K562 (cell line): ENCODE measurements around the gene SHROOM3. TPM values are rescaled to one million over a fixed set of nuclear protein-coding genes. Genes with fewer than 3 reads are reported as not detected.

Experiments used
- ATAC-seq: fragments of 200-7000 bp; cut with Tn5 transposase; 3 replicates; pipeline ENCODE4 v1.9.1; 2020; ENCODE audit warnings: moderate library complexity
- BruUV-seq: library from RNA; stranded (reverse); fragments of 400-500 nt; replicated peaks from 2 replicates; lab custom pipeline; 2021; lab: Mats Ljungman, UMichigan
- CTCF ChIA-PET: fragments of 300-600 bp; formaldehyde crosslinking; extraction: SDS; loops from one replicate; lab custom pipeline; 2021; ENCODE audit warnings: low intra/inter-chr PET ratio; lab: Yijun Ruan, JAX
- POLR2A ChIA-PET: fragments of 300-600, 350-650 bp; sonication (Branson Sonifier 250); formaldehyde crosslinking; extraction: SDS; loops from one replicate; lab custom pipeline; 2021; ENCODE audit warnings: antibody characterized with exemption, inconsistent platforms; lab: Yijun Ruan, JAX
- DNase-seq, 4 experiments: peaks; one replicate each; pipeline versions ENCODE4 v3.0.0 to v3.0.0-alpha.2; 2011 to 2018; ENCODE audit warnings: low spot score in 3 of 4, mixed read lengths in 3 of 4; ENCODE audit errors: extremely low read depth in 1 of 4
- FAIRE-seq: peaks from 2 replicates; lab custom pipeline; 2011; peaks lifted over from hg19 to GRCh38; lab: Jason Lieb, UNC
- H2AFZ ChIP-seq: 2 replicates; pipeline ENCODE4 v1.6.0; 2011; ENCODE audit warnings: low read depth, low read length, control low read depth, inconsistent platforms
- H3K27ac ChIP-seq: fragments of 200-600 bp; 3 replicates; pipeline ENCODE4 v1.8.0; 2011; ENCODE audit warnings: low read depth, mild to moderate bottlenecking, control low read depth, inconsistent platforms, low read length, moderate library complexity, mixed read lengths; ENCODE audit errors: extremely low read depth
- H3K27me3 ChIP-seq, 2 experiments: fragments of 300-600 bp in 1 of 2; 2 replicates in 1 of 2; 3 replicates in 1 of 2; pipeline versions ENCODE4 v1.6.0 to v1.8.0; 2011; ENCODE audit warnings: inconsistent platforms in 2 of 2, low read length in 2 of 2, mild to moderate bottlenecking in 1 of 2, mixed read lengths in 1 of 2, moderate library complexity in 1 of 2; ENCODE audit not compliant: control insufficient read depth in 2 of 2, insufficient read depth in 2 of 2
- H3K36me3 ChIP-seq: fragments of 300-600 bp; 3 replicates; pipeline ENCODE4 v1.8.0; 2011; ENCODE audit warnings: mild to moderate bottlenecking, low read length, inconsistent platforms; ENCODE audit not compliant: control insufficient read depth, insufficient read depth
- H3K4me1 ChIP-seq, 2 experiments: fragments of 200-600 bp in 1 of 2; replicated peaks in 1 of 2; 2 replicates in 1 of 2; 3 replicates in 1 of 2; pipeline versions ENCODE4 v1.5.1 to v1.8.0; 2011; ENCODE audit warnings: inconsistent platforms in 2 of 2, low read length in 2 of 2, mild to moderate bottlenecking in 1 of 2, mixed read lengths in 1 of 2, moderate library complexity in 1 of 2; ENCODE audit not compliant: control insufficient read depth in 2 of 2, insufficient read depth in 2 of 2
- H3K4me2 ChIP-seq: 2 replicates; pipeline ENCODE4 v1.6.1; 2011; ENCODE audit warnings: low read length, control low read depth, inconsistent platforms, mixed read lengths; ENCODE audit not compliant: insufficient read depth
- H3K4me3 ChIP-seq: fragments of 200-600 bp; sonication (generic), shearing (Covaris generic); 2 replicates; pipeline ENCODE4 v1.5.1; 2016; ENCODE audit warnings: control low read depth, inconsistent platforms
- H3K79me2 ChIP-seq: fragments of 200-600 bp; 3 replicates; pipeline ENCODE4 v1.8.0; 2011; ENCODE audit warnings: low read length, inconsistent platforms; ENCODE audit not compliant: control insufficient read depth, insufficient read depth
- H3K9ac ChIP-seq, 2 experiments: 2 replicates each; pipeline versions ENCODE4 v1.6.0 to v1.6.1; 2011; ENCODE audit warnings: low read depth in 2 of 2, low read length in 2 of 2, control low read depth in 1 of 2, inconsistent platforms in 1 of 2, mild to moderate bottlenecking in 1 of 2, mixed read lengths in 1 of 2; ENCODE audit not compliant: insufficient read depth in 1 of 2
- H3K9me1 ChIP-seq: one replicate; pipeline ENCODE4 v1.6.0; 2011; ENCODE audit warnings: inconsistent platforms, mild to moderate bottlenecking, low read length, moderate library complexity; ENCODE audit not compliant: control insufficient read depth, insufficient read depth
- H3K9me3 ChIP-seq: replicated peaks from 2 replicates; pipeline ENCODE4 v1.5.1; 2011; ENCODE audit warnings: low read depth, low read length, inconsistent platforms; ENCODE audit not compliant: control insufficient read depth, insufficient read depth
- H4K20me1 ChIP-seq: replicated peaks from 2 replicates; pipeline ENCODE4 v1.6.1; 2011; ENCODE audit warnings: low read length, inconsistent platforms, mixed read lengths; ENCODE audit not compliant: control insufficient read depth, insufficient read depth
- CLOCK ChIP-seq: fragments of 250-450 bp; sonication (Bioruptor Pico); IDR thresholded peaks from 2 replicates; pipeline ENCODE4 v1.4.0; 2020; ENCODE audit warnings: mild to moderate bottlenecking, moderate library complexity, borderline replicate concordance
- DLX4 ChIP-seq: fragments of 250-450 bp; sonication (Bioruptor Pico); IDR thresholded peaks from 2 replicates; pipeline ENCODE4 v1.6.1; 2021; ENCODE audit warnings: mild to moderate bottlenecking
- GATAD2A ChIP-seq: fragments of 450-650 bp; IDR thresholded peaks from 2 replicates; pipeline ENCODE4 v1.6.1; 2017
- GTF2E2 ChIP-seq: fragments of 200-800 bp; sonication (Bioruptor generic); IDR thresholded peaks from 2 replicates; pipeline ENCODE4 v1.6.1; 2016; ENCODE audit warnings: missing genetic modification characterization, missing compliant biosample characterization
- JUND ChIP-seq, 2 experiments: IDR thresholded peaks; 2 replicates in 1 of 2; 3 replicates in 1 of 2; pipeline ENCODE4 v1.6.1; 2011; ENCODE audit warnings: borderline replicate concordance in 2 of 2, low read depth in 2 of 2, low read length in 2 of 2, improper control_type of control experiment in 1 of 2, missing biosample characterization in 1 of 2, missing genetic modification characterization in 1 of 2, missing genetic modification reagents in 1 of 2
- LARP7 ChIP-seq: fragments of 450-650 bp; IDR thresholded peaks from 2 replicates; pipeline ENCODE4 v1.6.1; 2016
- NCOA1 ChIP-seq: fragments of 450-650 bp; IDR thresholded peaks from 2 replicates; pipeline ENCODE4 v1.6.1; 2016; ENCODE audit warnings: low read depth
- NCOR1 ChIP-seq: fragments of 450-650 bp; IDR thresholded peaks from 2 replicates; pipeline ENCODE4 v1.6.1; 2016; ENCODE audit warnings: mild to moderate bottlenecking, moderate library complexity
- PRPF4 ChIP-seq: fragments of 200-400 bp; formaldehyde crosslinking; IDR thresholded peaks from one replicate; pipeline ENCODE4 v1.6.1; 2017; ENCODE audit warnings: low read length, low read depth, mild to moderate bottlenecking; ENCODE audit not compliant: insufficient read depth, poor library complexity, severe bottlenecking
- PURB ChIP-seq: sonication (generic); formaldehyde crosslinking; IDR thresholded peaks from 2 replicates; pipeline ENCODE4 v1.9.0; 2021; ENCODE audit warnings: low read depth, mild to moderate bottlenecking, missing genetic modification reagents
- STAT5B ChIP-seq: fragments of 250-450 bp; sonication (Bioruptor Pico); IDR thresholded peaks from 2 replicates; pipeline ENCODE4 v1.8.0; 2021; ENCODE audit warnings: mild to moderate bottlenecking, inconsistent platforms
- TEAD4 ChIP-seq, 2 experiments: sonication (generic) in 1 of 2; formaldehyde crosslinking in 1 of 2; IDR thresholded peaks; 2 replicates each; pipeline versions ENCODE4 v1.6.1 to v1.8.0; 2012 to 2022; ENCODE audit warnings: borderline replicate concordance in 1 of 2, inconsistent platforms in 1 of 2, low read length in 1 of 2, mild to moderate bottlenecking in 1 of 2, missing genetic modification reagents in 1 of 2
- XRCC4 ChIP-seq: IDR thresholded peaks from one replicate; pipeline ENCODE4 v1.6.1; 2011; ENCODE audit not compliant: insufficient read depth, insufficient read length; ENCODE audit errors: extremely low read depth
- ZBTB7A ChIP-seq: IDR thresholded peaks from 2 replicates; pipeline ENCODE4 v1.6.1; 2011; ENCODE audit warnings: low read depth, mild to moderate bottlenecking, low read length, moderate library complexity, borderline replicate concordance; ENCODE audit not compliant: control insufficient read depth
- ZFP91 ChIP-seq: sonication (generic); formaldehyde crosslinking; IDR thresholded peaks from 2 replicates; pipeline ENCODE4 v1.8.0; 2022; ENCODE audit warnings: mild to moderate bottlenecking, missing genetic modification reagents
- ZNF12 ChIP-seq: sonication (generic); formaldehyde crosslinking; IDR thresholded peaks from 2 replicates; pipeline ENCODE4 v1.4.0; 2020; ENCODE audit warnings: mild to moderate bottlenecking, missing genetic modification reagents
- ZNF133 ChIP-seq: fragments of 250-450 bp; sonication (Bioruptor Pico); IDR thresholded peaks from 2 replicates; pipeline ENCODE4 v1.4.0; 2020; ENCODE audit warnings: mild to moderate bottlenecking
- ZNF57 ChIP-seq: fragments of 450-650 bp; formaldehyde crosslinking; IDR thresholded peaks from 2 replicates; pipeline ENCODE4 v1.4.0; 2020; ENCODE audit warnings: mild to moderate bottlenecking, moderate library complexity
- WGBS: fragments of 100-300 bp; shearing (Covaris generic); methylation state at CpG from one replicate; pipeline ENCODE4 v1.1.6; 2016; ENCODE audit warnings: low coverage, mixed read lengths; ENCODE audit not compliant: insufficient coverage; ENCODE audit errors: missing lambda C conversion rate; 5-methylcytosine and 5-hydroxymethylcytosine counted together
- in situ Hi-C: fragments of 300-500 bp; cut with MboI; formaldehyde crosslinking; loops from 4 replicates; pipeline ENCODE4 v1.15.0; 2018; ENCODE audit warnings: inconsistent platforms, mixed read lengths
- intact Hi-C: fragments of 100-400 bp; cut with micrococcal nuclease; formaldehyde crosslinking; loops from 2 replicates; pipeline ENCODE4 v1.14.2; 2022
- polyA plus RNA-seq, 8 experiments: library from polyadenylated mRNA; depleted of rRNA in 4 of 8; stranded (reverse) in 5 of 8; unstranded in 3 of 8; fragments of >200 nt; fragmentation: Nextera tagmentation in 2 of 8; fragmentation: Illumina TruSeq in 1 of 8; extraction: Ambion mirVana in 2 of 8; extraction: Trizol in 1 of 8; gene quantifications; 2 replicates each; pipeline versions ENCODE4 v1.2.1 to v1.2.3, GENCODE V29; 2011 to 2014; ENCODE audit warnings: inconsistent platforms in 1 of 8, missing spikeins in 1 of 8
- total RNA-seq, 7 experiments: library from RNA; depleted of rRNA in 6 of 7; stranded (reverse); fragments of >200 nt in 6 of 7; fragmentation: Illumina TruSeq in 2 of 7; extraction: Trizol in 2 of 7; gene quantifications; 2 replicates each; pipeline versions ENCODE4 v1.2.1 to v1.2.3, GENCODE V29; 2011 to 2021; ENCODE audit warnings: low replicate concordance in 1 of 7

The SHROOM3 gene
- total and polyA plus RNA-seq, 9 of the 15 experiments (the other 6 are each of a cell fraction or from before 2014, with no cell fraction given): 0.01 to 0.07 TPM; not detected in 7

- no peaks in the 10 kb centered on the region for H3K9me3 ChIP-seq
- 0 out of 2 replicates have a peak, but pooled peaks cover 3% of the 10 kb centered on the region for H4K20me1 ChIP-seq
- in situ Hi-C loops: no loop called here
- CTCF ChIA-PET: interaction anchor here (0.6 kb wide), 1 partner anchor 250 kb away, joined by 3 read pairs; no protein-coding TSS in a partner anchor
- no peaks in the 10 kb centered on the region for H3K9me1 ChIP-seq
- no peak for ATAC-seq
- no peak overlapping the region for H3K4me2 ChIP-seq
- no peak for TF ChIP-seq ZNF57 (CRISPR knock-in tag)
- no peak for TF ChIP-seq NCOR1
- TF ChIP-seq ZBTB7A: no peak
- no peak for TF ChIP-seq DLX4
- TF ChIP-seq PRPF4: no peak
- no peak for TF ChIP-seq TEAD4 (IDR thresholded peaks at IDR 0.05; ENCODE audit: low read length)
- no peak for TF ChIP-seq TEAD4 (CRISPR knock-in tag; IDR thresholded peaks at IDR 0.05; ENCODE audit: borderline replicate concordance)
- TF ChIP-seq PURB (CRISPR knock-in tag): no peak
- TF ChIP-seq CLOCK (CRISPR knock-in tag): no peak
- TF ChIP-seq STAT5B (CRISPR knock-in tag): no peak
- no peak for TF ChIP-seq NCOA1
- no peak for TF ChIP-seq GATAD2A
- TF ChIP-seq ZFP91 (CRISPR knock-in tag): no peak
- TF ChIP-seq ZNF133: no peak
- no peak for TF ChIP-seq GTF2E2 (tag)
- no peak for TF ChIP-seq XRCC4
- no peak for TF ChIP-seq LARP7
- no peak for TF ChIP-seq JUND (IDR thresholded peaks at IDR 0.05; ENCODE audit: borderline replicate concordance, low read depth, low read length)
- no peak for TF ChIP-seq JUND (tag; IDR thresholded peaks at IDR 0.05; ENCODE audit: borderline replicate concordance, low read depth, low read length)
- no peak for TF ChIP-seq ZNF12 (CRISPR knock-in tag)
- TF ChIP-seq, all 486 proteins: peak for 0
- BruUV-seq: no TSS peak
- Histone ChIP-seq H3K4me3 (no peak overlapping the region), H3K79me2 (no peaks in the 10 kb centered on the region), H3K36me3 (no peaks in the 10 kb centered on the region), H3K9ac (no peak overlapping the region), H2AFZ (no peak overlapping the region), H3K27ac (no peak overlapping the region), H3K4me1 (no peaks in the 10 kb centered on the region), H3K27me3 (peaks cover 6 to 25% of the 10 kb centered on the region in 2 experiments; a peak in 4 of 5 replicates)
- intact Hi-C loops: no loop called here
- DNase-seq: no peak
- 0% methylated on average over 2 of the region's 3 CpGs for WGBS
- FAIRE-seq: no peak
- POLR2A ChIA-PET: no interaction called here
Observed at GRCh38 chr4:76591992-76592391, 157.0 kb downstream of the SHROOM3 start.
